Ecto neural progenitor cell (in vitro differentiated cells): ENCODE measurements around the gene SERTAD3.
"Not testable (repeated sequence)": the region's sequence is repeated elsewhere in the genome, so short reads cannot be mapped to it uniquely, and the experiment has no call there.

Experiments used
- DNase-seq: peaks from one replicate; pipeline ENCODE4 v3.0.0-alpha.2; 2018; ENCODE audit warnings: low spot score

The SERTAD3 gene

GRCh38 chr19:40408598-40408925 is 35.6 kb downstream of the SERTAD3 start:
- not testable (repeated sequence) for DNase-seq

GRCh38 chr19:40407714-40408597 is 36.2 kb downstream of the SERTAD3 start:
- DNase-seq, result no peak

- peak; percentile 98 for DNase-seq
Observed at GRCh38 chr19:40403262-40403984, 40.7 kb downstream of the SERTAD3 start.

- DNase-seq, result no peak
Observed at GRCh38 chr19:40400559-40400958, 43.6 kb downstream of the SERTAD3 start.

- peak; percentile 85 for DNase-seq
Observed at GRCh38 chr19:40398417-40399131, 45.6 kb downstream of the SERTAD3 start.

GRCh38 chr19:40397568-40397906 is 46.6 kb downstream of the SERTAD3 start:
- DNase-seq, result no peak

GRCh38 chr19:40396886-40397567 is 47.1 kb downstream of the SERTAD3 start:
- no peak for DNase-seq

GRCh38 chr19:40395956-40396355 is 48.2 kb downstream of the SERTAD3 start:
- no peak for DNase-seq

GRCh38 chr19:40394816-40395210 is 49.3 kb downstream of the SERTAD3 start:
- DNase-seq, result no peak

- no peak for DNase-seq
Observed at GRCh38 chr19:40393894-40394815, 50.0 kb downstream of the SERTAD3 start.

GRCh38 chr19:40392894-40393517 is 51.1 kb downstream of the SERTAD3 start:
- DNase-seq, result no peak

GRCh38 chr19:40392123-40392522 is 52.0 kb downstream of the SERTAD3 start:
- DNase-seq, result no peak
